ENCODE data around the gene FARSB.

The FARSB gene

DNA sequence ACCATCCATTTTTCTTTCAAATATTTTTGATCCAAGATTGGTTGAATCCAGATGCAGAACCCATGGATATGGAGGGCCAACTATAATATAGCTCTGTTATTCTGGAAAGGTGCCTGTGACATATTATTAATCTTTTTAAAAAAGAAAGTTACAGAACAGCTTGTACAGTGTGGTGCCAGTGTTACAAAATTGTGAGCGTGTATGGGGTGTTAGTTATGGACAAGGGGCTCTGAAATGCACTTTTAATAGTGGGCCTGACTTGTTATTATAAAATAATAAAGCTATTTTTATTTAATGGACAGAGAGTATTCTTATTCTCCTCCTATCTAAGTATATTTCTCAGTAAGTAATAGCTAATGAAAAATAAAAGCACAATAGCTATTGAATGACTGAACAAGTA lies 111.2 kb downstream of the FARSB start:
- H3K36me3 ChIP-seq (ENCODE audit: insufficient read depth, low read length), result no peaks in the 10 kb centered on the region
- H3K4me1 ChIP-seq (ENCODE audit: control insufficient read depth, insufficient read depth, low read length), result no peaks in the 10 kb centered on the region
- no peaks in the 10 kb centered on the region for H3K9me3 ChIP-seq (replicated peaks; ENCODE audit: low read length)
- H3K4me2 ChIP-seq (ENCODE audit: low read length), result no peak overlapping the region
- H3K4me3 ChIP-seq (ENCODE audit: low read length), result no peak overlapping the region
- H3K27me3 ChIP-seq (ENCODE audit: control insufficient read depth, insufficient read depth, low read length), result no peaks in the 10 kb centered on the region
- H3K9ac ChIP-seq (ENCODE audit: low read depth, low read length), result no peak overlapping the region

DNA sequence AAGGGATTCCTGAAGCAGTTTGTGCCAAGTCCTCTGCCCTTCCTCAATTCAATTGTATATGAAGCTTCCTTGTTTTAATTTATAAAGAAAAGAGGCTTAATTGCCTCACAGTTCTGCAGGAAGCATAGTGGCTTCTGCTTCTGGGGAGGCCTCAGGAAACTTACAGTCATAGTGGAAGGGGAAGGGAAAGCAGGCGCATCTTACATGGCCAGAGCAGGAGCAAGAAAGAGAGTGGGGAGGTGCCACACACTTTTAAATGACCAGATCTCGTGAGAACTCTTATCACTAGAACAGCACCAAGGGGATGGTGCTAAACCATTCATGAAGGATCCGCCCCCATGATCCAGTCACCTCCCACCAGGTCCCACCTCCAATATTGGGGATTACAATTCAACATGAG lies 117.4 kb downstream of the FARSB start:
- H3K36me3 ChIP-seq (ENCODE audit: insufficient read depth, low read length), result no peaks in the 10 kb centered on the region
- no peak overlapping the region for H3K4me2 ChIP-seq (ENCODE audit: low read length)
- H3K4me3 ChIP-seq (ENCODE audit: low read length), result no peak overlapping the region
- peaks cover 11% of the 10 kb centered on the region for H3K27me3 ChIP-seq (ENCODE audit: control insufficient read depth, insufficient read depth, low read length)
- no peaks in the 10 kb centered on the region for H3K9me3 ChIP-seq (replicated peaks; ENCODE audit: low read length)
- H3K9ac ChIP-seq (ENCODE audit: low read depth, low read length), result no peak overlapping the region
- no peaks in the 10 kb centered on the region for H3K4me1 ChIP-seq (ENCODE audit: control insufficient read depth, insufficient read depth, low read length)

DNA sequence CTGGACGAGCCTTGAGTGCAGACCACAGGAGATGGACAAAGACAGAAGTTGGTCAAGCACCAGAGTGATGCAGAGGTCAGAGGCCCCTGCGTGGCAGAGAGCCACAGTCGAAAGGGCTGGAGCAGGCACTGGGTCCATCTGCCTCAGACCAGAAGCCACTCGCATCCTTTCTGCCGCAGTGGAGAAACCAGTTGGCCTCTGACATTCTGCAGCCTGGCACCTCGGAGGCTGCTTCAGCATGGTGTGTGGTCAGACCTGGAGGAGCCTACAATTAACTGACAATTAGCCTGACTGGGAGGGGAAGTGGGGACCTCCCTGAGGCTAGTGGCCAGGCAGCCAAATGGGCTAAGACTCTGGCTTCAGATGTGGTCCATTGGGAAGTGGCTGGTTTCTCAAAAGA lies 120.4 kb downstream of the FARSB start:
- no peak overlapping the region for H3K4me2 ChIP-seq (ENCODE audit: low read length)
- H3K4me1 ChIP-seq (ENCODE audit: control insufficient read depth, insufficient read depth, low read length), result no peaks in the 10 kb centered on the region
- H3K9me3 ChIP-seq (replicated peaks; ENCODE audit: low read length), result no peaks in the 10 kb centered on the region
- no peaks in the 10 kb centered on the region for H3K36me3 ChIP-seq (ENCODE audit: insufficient read depth, low read length)
- peaks cover 11% of the 10 kb centered on the region for H3K27me3 ChIP-seq (ENCODE audit: control insufficient read depth, insufficient read depth, low read length)
- H3K4me3 ChIP-seq (ENCODE audit: low read length), result no peak overlapping the region
- H3K9ac ChIP-seq (ENCODE audit: low read depth, low read length), result no peak overlapping the region

DNA sequence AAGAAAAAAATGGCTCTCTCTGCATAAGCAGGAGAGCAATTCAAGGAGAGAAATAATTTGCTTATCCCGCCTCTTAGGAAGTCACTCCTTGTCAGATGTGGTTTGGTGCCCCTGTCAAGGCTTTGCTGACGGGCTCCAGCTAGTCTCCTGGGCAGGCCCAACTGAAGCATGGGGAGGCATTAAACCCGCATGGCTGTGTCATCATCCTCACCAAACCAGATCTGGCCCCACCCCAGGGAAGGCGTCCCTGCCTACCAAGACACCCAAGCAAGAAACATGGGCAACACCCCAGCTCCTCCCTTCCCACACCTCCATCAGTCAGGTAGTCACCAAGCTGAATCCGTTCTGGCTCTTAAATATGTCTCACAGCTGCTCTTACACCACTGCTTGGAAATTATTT lies 123.6 kb downstream of the FARSB start:
- Histone ChIP-seq H3K4me2 (ENCODE audit: low read length) (no peak overlapping the region), H3K27me3 (ENCODE audit: control insufficient read depth, insufficient read depth, low read length) (peaks cover 6% of the 10 kb centered on the region), H3K9me3 (replicated peaks; ENCODE audit: low read length) (no peaks in the 10 kb centered on the region), H3K4me1 (ENCODE audit: control insufficient read depth, insufficient read depth, low read length) (no peaks in the 10 kb centered on the region), H3K9ac (ENCODE audit: low read depth, low read length) (no peak overlapping the region), H3K4me3 (ENCODE audit: low read length) (no peak overlapping the region), H3K36me3 (ENCODE audit: insufficient read depth, low read length) (no peaks in the 10 kb centered on the region)

DNA sequence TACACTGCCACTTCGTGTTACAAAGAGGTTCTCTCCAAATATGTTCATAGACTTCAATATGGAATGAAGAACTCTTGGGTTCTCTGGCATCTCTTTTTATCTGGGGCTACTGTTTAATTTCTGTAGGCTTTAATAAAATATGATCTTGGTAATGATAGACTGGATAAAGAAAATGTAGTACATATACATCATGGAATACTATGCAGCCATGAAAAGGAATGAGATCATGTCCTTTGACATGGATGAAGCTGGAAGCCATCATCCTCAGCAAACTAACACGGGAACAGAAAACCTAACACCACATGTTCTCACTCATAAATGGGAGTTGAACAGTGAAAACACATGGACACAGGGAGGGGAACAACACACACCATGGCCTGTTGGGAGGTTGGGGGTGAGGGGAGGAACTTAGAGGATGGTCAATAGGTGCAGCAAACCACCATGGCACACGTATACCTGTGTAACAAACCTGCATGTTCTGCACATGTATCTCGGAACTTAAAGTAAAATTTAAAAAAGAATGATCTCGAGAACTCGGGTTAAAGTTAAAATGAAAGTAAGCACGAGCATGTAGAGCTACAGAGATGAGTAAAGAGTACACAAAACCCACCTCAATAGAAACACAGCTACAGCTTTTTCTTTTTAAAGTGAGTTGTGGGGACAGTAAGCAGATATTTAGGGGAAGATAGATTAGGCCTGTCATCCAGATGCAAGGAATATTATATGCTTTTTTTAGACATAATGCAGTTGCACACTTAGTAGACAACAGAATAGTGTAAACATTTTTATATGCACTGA lies 129.2 kb downstream of the FARSB start:
- H3K9me3 ChIP-seq (replicated peaks; ENCODE audit: low read length), result no peaks in the 10 kb centered on the region

DNA sequence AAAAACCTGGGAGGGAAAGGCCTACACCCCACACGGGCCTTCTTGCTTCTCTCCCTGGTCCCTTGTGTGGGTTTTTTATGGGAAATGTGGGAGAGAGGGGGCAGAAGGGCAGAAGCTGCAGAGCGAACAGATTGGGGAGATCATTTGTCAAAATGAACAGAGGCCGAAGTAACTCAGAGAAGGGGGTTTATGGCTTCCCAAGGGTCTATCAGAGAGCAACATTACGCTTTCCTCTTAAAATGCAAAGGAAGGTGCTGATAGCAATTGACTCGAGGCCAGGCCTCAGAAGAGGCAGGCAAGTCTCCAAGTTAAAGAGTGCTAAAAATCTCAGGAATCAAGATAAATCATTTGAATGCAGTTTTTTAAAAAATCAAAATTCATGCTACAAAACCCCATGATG lies 130.1 kb downstream of the FARSB start:
- Histone ChIP-seq H3K9me3 (replicated peaks; ENCODE audit: low read length) (no peaks in the 10 kb centered on the region), H3K9ac (ENCODE audit: low read depth, low read length) (no peak overlapping the region), H3K4me3 (ENCODE audit: low read length) (no peak overlapping the region), H3K4me1 (ENCODE audit: control insufficient read depth, insufficient read depth, low read length) (no peaks in the 10 kb centered on the region), H3K27me3 (ENCODE audit: control insufficient read depth, insufficient read depth, low read length) (no peaks in the 10 kb centered on the region), H3K4me2 (ENCODE audit: low read length) (no peak overlapping the region), H3K36me3 (ENCODE audit: insufficient read depth, low read length) (no peaks in the 10 kb centered on the region)

More for the DNA sequence above, 129.2 kb downstream of the FARSB start:
- no peaks in the 10 kb centered on the region for H3K27me3 ChIP-seq (ENCODE audit: control insufficient read depth, insufficient read depth, low read length)
- H3K4me2 ChIP-seq (ENCODE audit: low read length), result no peak overlapping the region
- H3K4me1 ChIP-seq (ENCODE audit: control insufficient read depth, insufficient read depth, low read length), result no peaks in the 10 kb centered on the region
- H3K4me3 ChIP-seq (ENCODE audit: low read length), result no peak overlapping the region
- H3K36me3 ChIP-seq (ENCODE audit: insufficient read depth, low read length), result no peaks in the 10 kb centered on the region
- no peak overlapping the region for H3K9ac ChIP-seq (ENCODE audit: low read depth, low read length)

DNA sequence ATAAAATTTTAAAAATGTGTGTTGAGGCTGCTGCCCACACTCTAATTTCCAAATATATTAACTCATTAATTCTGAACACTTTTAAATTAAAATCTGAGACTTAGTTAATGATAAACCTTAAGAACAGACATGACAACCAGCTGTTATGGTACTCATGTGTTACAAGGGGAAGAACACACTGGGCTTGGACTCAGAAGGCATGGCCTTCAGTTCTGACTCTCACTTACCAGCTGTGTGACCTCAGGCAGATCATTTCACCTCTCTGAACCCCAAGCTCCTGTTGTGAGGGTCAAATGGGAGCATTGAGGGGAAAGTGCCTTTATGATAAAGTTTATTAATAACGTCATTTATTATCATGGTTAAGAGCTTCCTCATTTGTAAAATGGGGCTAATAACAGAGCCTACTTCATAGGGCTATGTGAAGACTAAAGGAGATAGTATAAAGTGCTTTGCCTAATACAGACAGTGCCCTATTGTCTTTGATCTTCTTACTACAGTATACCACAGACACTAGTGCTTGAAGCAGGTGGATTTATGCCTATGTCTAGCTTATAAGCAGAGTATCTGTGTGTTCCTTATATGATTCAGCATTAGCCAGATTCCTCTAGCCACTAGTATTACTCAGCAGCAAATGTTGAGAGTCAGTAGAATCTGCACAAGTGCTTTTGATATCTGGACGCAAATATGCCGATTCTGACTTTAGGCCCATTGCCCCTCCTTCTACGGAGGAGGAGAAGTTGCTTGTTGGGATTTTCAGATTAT lies 131.9 kb downstream of the FARSB start:
- no peak overlapping the region for H3K9ac ChIP-seq (ENCODE audit: low read depth, low read length)

GRCh38 chr2:222522082-222522481 lies 133.8 kb downstream of the FARSB start:
- Histone ChIP-seq H3K9ac (ENCODE audit: low read depth, low read length) (no peak overlapping the region), H3K36me3 (ENCODE audit: insufficient read depth, low read length) (no peaks in the 10 kb centered on the region), H3K4me1 (ENCODE audit: control insufficient read depth, insufficient read depth, low read length) (peaks cover 10% of the 10 kb centered on the region), H3K27me3 (ENCODE audit: control insufficient read depth, insufficient read depth, low read length) (no peaks in the 10 kb centered on the region), H3K9me3 (replicated peaks; ENCODE audit: low read length) (no peaks in the 10 kb centered on the region), H3K4me2 (ENCODE audit: low read length) (no peak overlapping the region), H3K4me3 (ENCODE audit: low read length) (no peak overlapping the region)

More for the DNA sequence above, 131.9 kb downstream of the FARSB start:
- no peaks in the 10 kb centered on the region for H3K27me3 ChIP-seq (ENCODE audit: control insufficient read depth, insufficient read depth, low read length)
- no peaks in the 10 kb centered on the region for H3K9me3 ChIP-seq (replicated peaks; ENCODE audit: low read length)
- H3K4me3 ChIP-seq (ENCODE audit: low read length), result no peak overlapping the region
- H3K36me3 ChIP-seq (ENCODE audit: insufficient read depth, low read length), result no peaks in the 10 kb centered on the region
- H3K4me2 ChIP-seq (ENCODE audit: low read length), result no peak overlapping the region
- peaks cover 3% of the 10 kb centered on the region for H3K4me1 ChIP-seq (ENCODE audit: control insufficient read depth, insufficient read depth, low read length)

DNA sequence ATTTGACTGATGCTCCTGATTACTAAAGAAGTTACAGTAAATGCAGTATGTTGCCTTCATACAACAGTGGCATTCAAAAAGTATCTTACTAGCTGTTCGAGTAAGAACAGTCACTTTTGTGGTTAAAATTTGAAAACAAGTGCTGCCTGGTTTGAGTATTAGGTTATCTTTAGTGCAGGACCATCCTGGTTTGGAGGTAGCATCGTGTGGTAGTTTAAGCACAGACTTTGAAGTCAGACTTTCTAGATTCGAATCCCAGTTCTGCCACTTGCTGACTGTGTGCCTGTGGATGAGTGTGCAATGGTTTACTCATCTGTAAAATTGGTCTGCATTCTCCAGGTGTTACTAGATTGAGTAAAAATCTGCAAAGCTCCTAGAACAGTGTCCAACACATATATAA lies 134.8 kb downstream of the FARSB start:
- H3K27me3 ChIP-seq (ENCODE audit: control insufficient read depth, insufficient read depth, low read length), result no peaks in the 10 kb centered on the region
- no peak overlapping the region for H3K9ac ChIP-seq (ENCODE audit: low read depth, low read length)
- no peak overlapping the region for H3K4me3 ChIP-seq (ENCODE audit: low read length)
- H3K36me3 ChIP-seq (ENCODE audit: insufficient read depth, low read length), result no peaks in the 10 kb centered on the region
- H3K9me3 ChIP-seq (replicated peaks; ENCODE audit: low read length), result no peaks in the 10 kb centered on the region
- H3K4me2 ChIP-seq (ENCODE audit: low read length), result no peak overlapping the region
- H3K4me1 ChIP-seq (ENCODE audit: control insufficient read depth, insufficient read depth, low read length), result peaks cover 10% of the 10 kb centered on the region

All from skeletal muscle satellite cell (primary cell).